ENCODE measurements around the gene GPAT2. TPM values are rescaled to one million over a fixed set of nuclear protein-coding genes. Genes with fewer than 3 reads are reported as not detected.
"Not testable (repeated sequence)": the region's sequence is repeated elsewhere in the genome, so short reads cannot be mapped to it uniquely, and the experiment has no call there.

GPAT2 gene
- total RNA-seq, 4 donors from 2014 or later: 1.4 to 3.7 (median 2.7) TPM

DNA sequence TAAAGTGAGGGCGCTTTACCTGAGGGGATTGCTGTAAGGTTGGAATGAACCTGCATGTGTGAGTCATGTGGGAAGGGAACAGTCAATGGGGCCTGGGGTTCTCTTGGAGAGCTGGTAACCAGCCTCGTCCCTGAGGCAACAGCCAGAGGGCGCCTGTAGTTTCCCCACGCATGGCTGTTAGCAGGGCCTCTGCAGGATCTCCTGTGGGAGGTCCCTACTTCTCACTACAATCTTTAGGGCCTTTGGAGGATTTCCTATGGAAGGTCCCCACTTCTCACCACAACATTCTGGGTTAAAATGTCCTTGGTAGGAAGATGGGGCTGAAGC lies 23.6 kb downstream of the GPAT2 start:
- H3K4me1 ChIP-seq; H3K9me3 ChIP-seq; H3K4me3 ChIP-seq; H3K27me3 ChIP-seq; H3K36me3 ChIP-seq; intact Hi-C loops (cut with DNase I; ENCODE audit: low total_unique reads): not testable (repeated sequence)
- peak overlapping the region in 2 of 4 donors; percentile 35 to 52 for H3K27ac ChIP-seq
- in situ Hi-C loops (cut with MboI; ENCODE audit: low pct_ligation_motif_present in 1 of 4, low pct_unique_long_range_greater_than_20kb in 1 of 4, low sequenced_read_pairs in 3 of 4): loop anchor here (25.0 kb wide), 4 partner anchors 101 to 501 kb away; partner anchors contain the start of genes ADRA2B (in 3 of the 4), CIAO1 (in 1 of the 4), NEURL3 (in 1 of the 4) and TMEM127 (in 1 of the 4)
- WGBS, 2 donors (ENCODE audit: low coverage in 1 of 2): 6% methylated on average over 3 of the region's 4 CpGs; no CpG with 5 or more reads in 1 of the 2 donors
- TF ChIP-seq, protein P1, sequence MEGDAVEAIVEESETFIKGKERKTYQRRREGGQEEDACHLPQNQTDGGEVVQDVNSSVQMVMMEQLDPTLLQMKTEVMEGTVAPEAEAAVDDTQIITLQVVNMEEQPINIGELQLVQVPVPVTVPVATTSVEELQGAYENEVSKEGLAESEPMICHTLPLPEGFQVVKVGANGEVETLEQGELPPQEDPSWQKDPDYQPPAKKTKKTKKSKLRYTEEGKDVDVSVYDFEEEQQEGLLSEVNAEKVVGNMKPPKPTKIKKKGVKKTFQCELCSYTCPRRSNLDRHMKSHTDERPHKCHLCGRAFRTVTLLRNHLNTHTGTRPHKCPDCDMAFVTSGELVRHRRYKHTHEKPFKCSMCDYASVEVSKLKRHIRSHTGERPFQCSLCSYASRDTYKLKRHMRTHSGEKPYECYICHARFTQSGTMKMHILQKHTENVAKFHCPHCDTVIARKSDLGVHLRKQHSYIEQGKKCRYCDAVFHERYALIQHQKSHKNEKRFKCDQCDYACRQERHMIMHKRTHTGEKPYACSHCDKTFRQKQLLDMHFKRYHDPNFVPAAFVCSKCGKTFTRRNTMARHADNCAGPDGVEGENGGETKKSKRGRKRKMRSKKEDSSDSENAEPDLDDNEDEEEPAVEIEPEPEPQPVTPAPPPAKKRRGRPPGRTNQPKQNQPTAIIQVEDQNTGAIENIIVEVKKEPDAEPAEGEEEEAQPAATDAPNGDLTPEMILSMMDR (IDR thresholded peaks at IDR 0.05): peak in 3 of 5 experiments; percentile 12 to 28 (median 13)
- DNase-seq: peak; percentile 36

DNA sequence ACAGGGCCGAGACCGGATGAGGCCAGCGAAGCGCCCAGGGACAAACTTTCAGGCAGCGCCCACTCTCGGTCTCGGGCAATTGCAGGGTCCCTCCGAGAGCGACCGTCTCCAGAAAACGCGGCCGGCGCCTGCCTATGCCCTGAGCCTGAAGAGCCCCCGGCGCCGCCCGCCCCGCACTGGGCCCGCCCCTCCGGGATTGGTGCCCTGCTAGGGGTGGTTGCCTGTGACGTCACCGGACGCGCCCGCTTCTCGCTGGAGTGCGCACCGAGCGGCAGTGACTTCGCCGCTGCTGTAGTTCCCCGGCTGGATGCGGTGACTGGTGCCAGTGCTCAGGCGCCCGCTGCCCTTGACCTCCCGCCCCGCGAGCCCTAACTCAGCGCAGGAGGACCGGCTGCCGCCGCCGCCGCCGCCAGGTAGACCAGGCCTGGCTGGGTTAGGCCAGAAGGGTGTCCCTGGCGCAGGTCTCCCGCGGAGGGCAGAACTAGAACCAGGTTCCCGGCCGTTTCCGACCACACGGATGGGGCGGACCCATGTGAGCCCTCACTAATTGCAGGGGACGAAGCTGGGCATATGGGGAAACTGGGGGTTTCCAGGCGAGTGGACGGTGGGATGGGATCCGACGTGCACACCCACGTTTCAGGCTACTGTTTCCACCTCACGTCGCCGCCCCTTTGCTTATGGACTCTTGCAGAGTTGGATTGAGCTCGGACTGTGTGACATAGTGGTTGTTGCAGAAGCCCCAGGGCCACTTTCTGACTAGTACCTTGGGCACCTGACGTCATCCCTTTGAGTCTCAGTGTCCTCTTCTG lies 24.2 kb downstream of the GPAT2 start:
- H3K36me3 ChIP-seq; H3K4me1 ChIP-seq; H3K27me3 ChIP-seq; H3K9me3 ChIP-seq; intact Hi-C loops (cut with DNase I; ENCODE audit: low total_unique reads): not testable (repeated sequence)
- peak overlapping the region; percentile 29 to 74 (median 54) for H3K4me3 ChIP-seq
- peak overlapping the region; percentile 78 to 88 (median 82) for H3K27ac ChIP-seq
- WGBS, 2 donors (ENCODE audit: low coverage in 1 of 2): 2% methylated on average over 10 of the region's 65 CpGs; no CpG with 5 or more reads in 1 of the 2 donors
- TF ChIP-seq POLR2A (IDR thresholded peaks at IDR 0.05): peak; percentile 65
- peak; percentile 45 to 68 (median 58) for TF ChIP-seq POLR2AphosphoS5 (IDR thresholded peaks at IDR 0.05)
- in situ Hi-C loops (cut with MboI; ENCODE audit: low pct_ligation_motif_present in 1 of 4, low pct_unique_long_range_greater_than_20kb in 1 of 4, low sequenced_read_pairs in 3 of 4): loop anchor here (25.0 kb wide), 4 partner anchors 102 to 502 kb away; partner anchors contain the start of genes ADRA2B (in 3 of the 4), CIAO1 (in 1 of the 4), NEURL3 (in 1 of the 4) and TMEM127 (in 1 of the 4)
- DNase-seq: peak; percentile 99

DNA sequence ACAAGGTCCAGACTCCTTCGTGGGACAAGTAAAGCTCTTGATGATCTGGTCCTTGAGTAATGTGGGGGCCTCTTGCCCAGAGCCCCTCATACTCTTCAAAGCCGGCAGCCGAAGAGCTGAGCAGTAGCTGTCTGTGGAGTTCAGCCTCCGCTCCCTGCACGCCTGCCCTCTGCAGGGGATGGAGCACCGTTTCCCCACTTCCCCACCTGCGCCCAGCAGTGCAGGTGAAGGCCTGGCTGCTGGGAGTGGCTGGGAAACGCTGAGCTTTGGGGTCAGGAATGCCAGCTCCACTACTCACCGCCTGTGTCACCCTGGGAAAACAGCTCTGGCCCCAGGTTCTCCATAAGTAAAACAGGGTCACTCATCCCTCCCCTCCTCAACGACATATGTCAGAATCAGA lies 24.9 kb downstream of the GPAT2 start:
- H3K27me3 ChIP-seq; H3K36me3 ChIP-seq; intact Hi-C loops (cut with DNase I; ENCODE audit: low total_unique reads); H3K4me1 ChIP-seq; H3K9me3 ChIP-seq: not testable (repeated sequence)
- peak; percentile 46 for DNase-seq
- H3K4me3 ChIP-seq: peak overlapping the region; percentile 29 to 74 (median 54)
- in situ Hi-C loops (cut with MboI; ENCODE audit: low pct_ligation_motif_present in 1 of 4, low pct_unique_long_range_greater_than_20kb in 1 of 4, low sequenced_read_pairs in 3 of 4): loop anchor here (25.0 kb wide), 4 partner anchors 102 to 502 kb away; partner anchors contain the start of genes ADRA2B (in 3 of the 4), CIAO1 (in 1 of the 4), NEURL3 (in 1 of the 4) and TMEM127 (in 1 of the 4)
- WGBS, 2 donors (ENCODE audit: low coverage in 1 of 2): 12% methylated on average over 10 of the region's 10 CpGs; no CpG with 5 or more reads in 1 of the 2 donors
- peak overlapping the region; percentile 78 to 88 (median 82) for H3K27ac ChIP-seq

DNA sequence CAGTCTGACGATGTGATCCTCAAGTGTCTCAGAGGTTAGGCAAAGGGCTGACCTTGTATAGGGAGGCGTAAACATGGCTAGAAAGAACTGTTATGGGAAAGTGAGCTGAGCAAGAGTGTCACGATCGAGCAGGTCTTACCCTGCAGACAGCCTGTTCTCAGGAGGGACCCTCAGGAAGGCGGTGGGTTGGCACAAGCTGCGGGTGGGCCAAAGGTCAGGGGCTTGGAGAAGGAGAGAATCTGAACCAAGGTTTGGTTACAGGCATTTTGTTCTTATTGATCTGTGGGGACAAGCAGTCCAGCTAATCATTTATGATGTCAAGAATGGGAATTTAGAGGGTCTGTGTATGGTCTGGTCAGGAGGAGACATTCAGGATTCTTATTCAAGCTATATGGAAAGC lies 26.7 kb downstream of the GPAT2 start:
- H3K27me3 ChIP-seq; intact Hi-C loops (cut with DNase I; ENCODE audit: low total_unique reads); H3K36me3 ChIP-seq; DNase-seq; H3K9me3 ChIP-seq; H3K4me3 ChIP-seq; H3K4me1 ChIP-seq; H3K27ac ChIP-seq: not testable (repeated sequence)
- 68 to 91% methylated on average over 5 to 6 of the region's 6 CpGs for WGBS, 2 donors (ENCODE audit: low coverage in 1 of 2)
- in situ Hi-C loops (cut with MboI; ENCODE audit: low pct_ligation_motif_present in 1 of 4, low pct_unique_long_range_greater_than_20kb in 1 of 4, low sequenced_read_pairs in 3 of 4): loop anchor here (25.0 kb wide), 4 partner anchors 104 to 504 kb away; partner anchors contain the start of genes ADRA2B (in 3 of the 4), CIAO1 (in 1 of the 4), NEURL3 (in 1 of the 4) and TMEM127 (in 1 of the 4)

DNA sequence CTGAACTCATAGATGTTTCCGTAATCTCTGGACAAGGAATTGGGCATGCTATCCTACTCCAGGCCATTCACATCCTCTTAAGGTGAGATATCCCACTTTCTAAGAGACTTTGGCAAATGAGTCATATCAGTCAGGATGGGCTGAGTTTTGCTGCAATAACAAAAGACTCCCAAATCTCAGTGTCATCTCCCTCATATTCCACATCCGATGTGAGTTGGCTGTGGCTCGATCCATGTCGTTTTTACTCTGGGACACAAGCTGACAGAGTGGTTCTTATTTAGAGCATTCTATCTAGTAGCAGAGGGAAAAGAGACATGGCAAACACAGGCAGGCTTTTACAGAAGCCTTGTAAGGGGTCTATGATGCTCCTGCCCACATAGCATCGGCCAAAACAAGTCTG lies 28.5 kb downstream of the GPAT2 start:
- H3K4me3 ChIP-seq; H3K27me3 ChIP-seq; H3K4me1 ChIP-seq; H3K9me3 ChIP-seq; H3K36me3 ChIP-seq; DNase-seq; H3K27ac ChIP-seq; intact Hi-C loops (cut with DNase I; ENCODE audit: low total_unique reads): not testable (repeated sequence)
- WGBS, 2 donors (ENCODE audit: low coverage in 1 of 2): 89 to 93% methylated on average over 3 to 5 of the region's 5 CpGs
- in situ Hi-C loops (cut with MboI; ENCODE audit: low pct_ligation_motif_present in 1 of 4, low pct_unique_long_range_greater_than_20kb in 1 of 4, low sequenced_read_pairs in 3 of 4): loop anchor here (25.0 kb wide), 4 partner anchors 106 to 506 kb away; partner anchors contain the start of genes ADRA2B (in 3 of the 4), CIAO1 (in 1 of the 4), NEURL3 (in 1 of the 4) and TMEM127 (in 1 of the 4)

DNA sequence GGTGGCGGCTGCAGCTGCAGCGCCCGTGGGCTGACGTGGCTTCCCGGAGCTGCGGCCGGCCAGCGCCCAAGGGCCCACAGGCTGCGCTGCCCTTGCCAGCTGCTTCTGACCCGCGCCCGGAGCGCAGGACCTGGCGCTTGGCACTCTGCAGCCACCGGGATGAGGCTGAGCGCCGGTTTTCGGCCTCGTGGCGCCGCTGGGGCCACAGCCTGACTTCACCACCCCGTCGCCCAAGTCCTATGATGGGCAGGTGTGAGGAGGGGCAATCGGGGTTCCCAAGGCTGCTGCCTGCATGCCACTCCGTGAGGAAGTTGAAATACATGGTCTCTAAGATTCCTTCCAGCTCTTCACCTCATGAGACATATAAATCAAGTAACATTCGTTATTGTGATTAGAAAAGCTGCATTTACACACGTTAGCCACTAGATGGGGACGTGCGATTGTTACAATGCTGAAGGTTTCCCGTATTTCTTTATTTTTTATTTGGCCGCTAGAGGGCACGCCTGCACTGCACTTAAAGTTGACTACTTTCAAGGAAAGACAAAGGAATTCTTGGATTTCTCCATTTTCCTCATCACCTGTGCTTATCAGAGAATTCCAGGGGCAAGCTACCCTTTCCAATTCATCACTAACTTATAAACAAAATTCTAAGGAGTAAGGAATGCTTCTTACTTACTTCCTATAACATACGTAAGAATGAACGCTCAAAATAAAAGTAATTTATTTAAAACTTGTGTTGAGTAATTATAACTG lies 42.0 kb downstream of the GPAT2 start:
- peak; percentile 70 for DNase-seq
- Histone ChIP-seq H3K4me3 (peak overlapping the region; percentile 35 to 73 (median 64)), H3K27ac (peak overlapping the region; percentile 92 to 97 (median 95))
- H3K27me3 ChIP-seq; H3K4me1 ChIP-seq; in situ Hi-C loops (cut with MboI; ENCODE audit: low pct_ligation_motif_present in 1 of 4, low pct_unique_long_range_greater_than_20kb in 1 of 4, low sequenced_read_pairs in 3 of 4); H3K9me3 ChIP-seq; H3K36me3 ChIP-seq: not testable (repeated sequence)
- intact Hi-C loops (cut with DNase I; ENCODE audit: low total_unique reads): loop anchor here (2.0 kb wide), 1 partner anchor 124 kb away; the partner anchor contains the start of gene ADRA2B
- 5 to 21% methylated on average over 7 to 26 of the region's 34 CpGs for WGBS, 2 donors (ENCODE audit: low coverage in 1 of 2)
- TF ChIP-seq, protein P1 (IDR thresholded peaks at IDR 0.05): peak; percentile 86 to 99 (median 90)

DNA sequence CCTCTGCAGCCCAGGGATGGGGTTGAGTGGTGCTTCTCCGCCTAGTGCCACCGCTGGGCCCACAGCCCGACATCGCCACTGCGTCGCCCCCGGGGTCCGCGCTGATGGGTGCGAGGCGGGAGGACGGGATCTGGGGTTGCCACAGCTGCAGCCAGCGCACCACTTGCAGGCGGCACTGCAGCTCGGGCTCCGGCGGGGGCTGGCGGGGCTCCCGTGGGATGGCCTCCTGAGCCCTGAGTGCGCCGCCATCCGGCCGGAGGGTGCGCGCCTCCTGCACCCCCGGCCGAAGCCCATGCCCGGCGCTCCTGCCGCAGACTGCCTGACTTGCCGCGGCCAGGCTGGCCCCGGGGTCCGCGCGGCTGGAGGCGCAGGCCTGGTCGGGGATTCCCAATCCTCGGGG lies 42.6 kb downstream of the GPAT2 start:
- H3K4me1 ChIP-seq; in situ Hi-C loops (cut with MboI; ENCODE audit: low pct_ligation_motif_present in 1 of 4, low pct_unique_long_range_greater_than_20kb in 1 of 4, low sequenced_read_pairs in 3 of 4); H3K36me3 ChIP-seq; H3K9me3 ChIP-seq; H3K27me3 ChIP-seq; DNase-seq: not testable (repeated sequence)
- intact Hi-C loops (cut with DNase I; ENCODE audit: low total_unique reads): loop anchor here (2.0 kb wide), 1 partner anchor 125 kb away; the partner anchor contains the start of gene ADRA2B
- peak overlapping the region; percentile 92 to 97 (median 95) for H3K27ac ChIP-seq
- no CpG with 5 or more reads among the region's 39 CpGs for WGBS, 2 donors (ENCODE audit: low coverage in 1 of 2)
- H3K4me3 ChIP-seq: peak overlapping the region in 3 of 4 donors; percentile 57 to 73 (median 70)
